WTC11 (cell line): ENCODE measurements around the gene THOC1. TPM values are rescaled to one million over a fixed set of nuclear protein-coding genes. Genes with fewer than 3 reads are reported as not detected.

Source experiments
- ATAC-seq: fragments of 200-7000 bp; cut with Tn5 transposase; 2 replicates; pipeline ENCODE4 v1.10.0; 2021; ENCODE audit warnings: mild to moderate bottlenecking, moderate library complexity
- CTCF ChIA-PET: fragments of 300-600 bp; sonication (Branson Sonifier 250); formaldehyde crosslinking; loops from one replicate; lab custom pipeline; 2021; ENCODE audit warnings: antibody characterized with exemption; lab: Charles Lee
- POLR2A ChIA-PET: fragments of 350-600 bp; sonication (Branson Sonifier 250); formaldehyde crosslinking; loops from one replicate; lab custom pipeline; 2021; ENCODE audit warnings: antibody characterized with exemption; lab: Charles Lee
- DNase-seq: peaks from one replicate; pipeline ENCODE4 v3.0.0; 2021; ENCODE audit warnings: low spot score
- H3K27ac Mint-ChIP-seq: 2 replicates; pipeline ENCODE4 v1.8.0; 2021; ENCODE audit warnings: mixed read lengths
- H3K27me3 Mint-ChIP-seq: 2 replicates; pipeline ENCODE4 v1.8.0; 2021; ENCODE audit warnings: low read depth, mild to moderate bottlenecking, moderate library complexity, mixed read lengths
- H3K36me3 Mint-ChIP-seq: 2 replicates; pipeline ENCODE4 v1.8.0; 2021; ENCODE audit warnings: mixed read lengths
- H3K4me1 Mint-ChIP-seq: 2 replicates; pipeline ENCODE4 v1.8.0; 2022; ENCODE audit warnings: mixed read lengths
- H3K4me3 Mint-ChIP-seq: 2 replicates; pipeline ENCODE4 v1.8.0; 2021; ENCODE audit warnings: mild to moderate bottlenecking, moderate library complexity, mixed read lengths
- H3K9me3 Mint-ChIP-seq: 2 replicates; pipeline ENCODE4 v1.8.0; 2021; ENCODE audit warnings: mixed read lengths
- EMX1 ChIP-seq: fragments of 250-450 bp; sonication (Bioruptor Pico); IDR thresholded peaks from 2 replicates; pipeline ENCODE4 v1.8.0; 2021; ENCODE audit warnings: mild to moderate bottlenecking
- FOXP1 ChIP-seq: sonication (generic); formaldehyde crosslinking; IDR thresholded peaks from 2 replicates; pipeline ENCODE4 v1.8.0; 2022; ENCODE audit warnings: missing genetic modification reagents, mild to moderate bottlenecking, moderate library complexity, borderline replicate concordance
- GABPB1 ChIP-seq: sonication (generic); formaldehyde crosslinking; IDR thresholded peaks from 2 replicates; pipeline ENCODE4 v1.8.1; 2023; ENCODE audit warnings: mild to moderate bottlenecking, missing genetic modification reagents
- IRF2 ChIP-seq: sonication (generic); formaldehyde crosslinking; IDR thresholded peaks from 2 replicates; pipeline ENCODE4 v1.8.0; 2022; ENCODE audit warnings: low read depth, missing genetic modification reagents, borderline replicate concordance
- NR2C2 ChIP-seq: sonication (generic); formaldehyde crosslinking; IDR thresholded peaks from 2 replicates; pipeline ENCODE4 v1.8.0; 2022; ENCODE audit warnings: mild to moderate bottlenecking, missing genetic modification reagents
- SMAD3 ChIP-seq: sonication (generic); formaldehyde crosslinking; IDR thresholded peaks from 2 replicates; pipeline ENCODE4 v1.8.0; 2022; ENCODE audit warnings: missing genetic modification reagents, mild to moderate bottlenecking, borderline replicate concordance
- TEAD1 ChIP-seq: sonication (generic); formaldehyde crosslinking; IDR thresholded peaks from 2 replicates; pipeline ENCODE4 v1.8.0; 2022; ENCODE audit warnings: mild to moderate bottlenecking, missing genetic modification reagents
- ZNF138 ChIP-seq: sonication (generic); formaldehyde crosslinking; conservative IDR thresholded peaks from 2 replicates; pipeline ENCODE4 v1.8.1; 2022; ENCODE audit warnings: mild to moderate bottlenecking, moderate library complexity, missing genetic modification reagents
- ZNF232 ChIP-seq: sonication (generic); formaldehyde crosslinking; IDR thresholded peaks from 2 replicates; pipeline ENCODE4 v1.8.0; 2022; ENCODE audit warnings: mild to moderate bottlenecking, missing genetic modification reagents
- ZNF423 ChIP-seq: fragments of 250-450 bp; sonication (Bioruptor Pico); IDR thresholded peaks from 2 replicates; pipeline ENCODE4 v2.1.2; 2022; ENCODE audit warnings: mild to moderate bottlenecking, moderate library complexity
- total RNA-seq: library from RNA; stranded (reverse); gene quantifications from 3 replicates; pipeline ENCODE4 v1.2.3, GENCODE V29; 2021
- TF ChIP-seq, protein P1 (sequence below): fragments of 250-450 bp; sonication (Bioruptor Pico); IDR thresholded peaks from 2 replicates; pipeline ENCODE4 v2.1.2; 2022; ENCODE audit warnings: mild to moderate bottlenecking, moderate library complexity
- TF ChIP-seq, protein P2 (sequence below): sonication (generic); formaldehyde crosslinking; IDR thresholded peaks from 2 replicates; pipeline ENCODE4 v1.8.0; 2022; ENCODE audit warnings: mild to moderate bottlenecking, missing genetic modification reagents
- TF ChIP-seq, protein P3 (sequence below): sonication (generic); formaldehyde crosslinking; IDR thresholded peaks from 2 replicates; pipeline ENCODE4 v1.8.0; 2023; ENCODE audit warnings: missing genetic modification reagents
- TF ChIP-seq, protein P4 (sequence below): sonication (generic); formaldehyde crosslinking; IDR thresholded peaks from 2 replicates; pipeline ENCODE4 v1.8.1; 2022; ENCODE audit warnings: low read depth, mild to moderate bottlenecking, moderate library complexity, missing genetic modification reagents, borderline replicate concordance
- TF ChIP-seq, protein P5 (sequence below): sonication (generic); formaldehyde crosslinking; IDR thresholded peaks from 2 replicates; pipeline ENCODE4 v1.8.1; 2023; ENCODE audit warnings: mild to moderate bottlenecking, missing genetic modification reagents, borderline replicate concordance
- TF ChIP-seq, protein P6 (sequence below): sonication (generic); formaldehyde crosslinking; IDR thresholded peaks from 2 replicates; pipeline ENCODE4 v1.8.1; 2023; ENCODE audit warnings: mild to moderate bottlenecking, missing genetic modification reagents, moderate library complexity

THOC1 gene
- total RNA-seq, 1 experiment from 2014 or later: 65.8 TPM

DNA sequence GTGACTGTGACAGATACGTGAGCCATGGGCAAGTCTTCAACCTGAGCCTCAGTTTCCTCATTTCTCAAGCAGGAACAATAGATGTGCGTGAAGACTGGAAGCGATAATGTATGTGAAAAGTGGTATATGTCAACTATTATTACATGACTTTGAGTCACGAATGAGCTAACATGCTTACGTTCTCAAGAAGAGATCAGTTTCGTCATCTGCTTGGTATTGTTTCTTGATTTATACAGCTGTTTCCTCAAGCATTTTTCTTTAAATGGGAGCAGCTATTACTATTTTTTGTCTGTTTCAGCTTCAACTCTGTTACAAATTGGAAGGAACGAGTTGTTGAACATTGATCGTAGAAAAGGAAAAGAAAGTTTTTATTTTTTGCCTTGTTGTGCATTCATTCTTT, 48.5 kb upstream of the THOC1 start:
- H3K27me3 Mint-ChIP-seq: no peaks in the 10 kb centered on the region
- ATAC-seq (no peak), DNase-seq (no peak)
- no peaks in the 10 kb centered on the region for H3K36me3 Mint-ChIP-seq
- CTCF ChIA-PET: no interaction called here
- no peak overlapping the region for H3K4me3 Mint-ChIP-seq
- peaks cover 9% of the 10 kb centered on the region for H3K4me1 Mint-ChIP-seq
- POLR2A ChIA-PET: interaction anchor here (0.8 kb wide), 1 partner anchor 11 kb away, joined by 6 read pairs; no protein-coding TSS in a partner anchor
- no peak overlapping the region for H3K27ac Mint-ChIP-seq
- TF ChIP-seq, protein P1, sequence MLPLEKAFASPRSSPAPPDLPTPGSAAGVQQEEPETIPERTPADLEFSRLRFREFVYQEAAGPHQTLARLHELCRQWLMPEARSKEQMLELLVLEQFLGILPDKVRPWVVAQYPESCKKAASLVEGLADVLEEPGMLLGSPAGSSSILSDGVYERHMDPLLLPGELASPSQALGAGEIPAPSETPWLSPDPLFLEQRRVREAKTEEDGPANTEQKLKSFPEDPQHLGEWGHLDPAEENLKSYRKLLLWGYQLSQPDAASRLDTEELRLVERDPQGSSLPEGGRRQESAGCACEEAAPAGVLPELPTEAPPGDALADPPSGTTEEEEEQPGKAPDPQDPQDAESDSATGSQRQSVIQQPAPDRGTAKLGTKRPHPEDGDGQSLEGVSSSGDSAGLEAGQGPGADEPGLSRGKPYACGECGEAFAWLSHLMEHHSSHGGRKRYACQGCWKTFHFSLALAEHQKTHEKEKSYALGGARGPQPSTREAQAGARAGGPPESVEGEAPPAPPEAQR (CRISPR knock-in tag): no peak
- TF ChIP-seq TEAD1 (CRISPR knock-in tag) (no peak), NR2C2 (CRISPR knock-in tag) (no peak), EMX1 (CRISPR knock-in tag) (no peak), IRF2 (CRISPR knock-in tag) (no peak)
- TF ChIP-seq, protein P2, sequence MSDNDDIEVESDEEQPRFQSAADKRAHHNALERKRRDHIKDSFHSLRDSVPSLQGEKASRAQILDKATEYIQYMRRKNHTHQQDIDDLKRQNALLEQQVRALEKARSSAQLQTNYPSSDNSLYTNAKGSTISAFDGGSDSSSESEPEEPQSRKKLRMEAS (CRISPR knock-in tag): no peak
- TF ChIP-seq, protein P3, sequence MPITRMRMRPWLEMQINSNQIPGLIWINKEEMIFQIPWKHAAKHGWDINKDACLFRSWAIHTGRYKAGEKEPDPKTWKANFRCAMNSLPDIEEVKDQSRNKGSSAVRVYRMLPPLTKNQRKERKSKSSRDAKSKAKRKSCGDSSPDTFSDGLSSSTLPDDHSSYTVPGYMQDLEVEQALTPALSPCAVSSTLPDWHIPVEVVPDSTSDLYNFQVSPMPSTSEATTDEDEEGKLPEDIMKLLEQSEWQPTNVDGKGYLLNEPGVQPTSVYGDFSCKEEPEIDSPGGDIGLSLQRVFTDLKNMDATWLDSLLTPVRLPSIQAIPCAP: no peak
- TF ChIP-seq, protein P4, sequence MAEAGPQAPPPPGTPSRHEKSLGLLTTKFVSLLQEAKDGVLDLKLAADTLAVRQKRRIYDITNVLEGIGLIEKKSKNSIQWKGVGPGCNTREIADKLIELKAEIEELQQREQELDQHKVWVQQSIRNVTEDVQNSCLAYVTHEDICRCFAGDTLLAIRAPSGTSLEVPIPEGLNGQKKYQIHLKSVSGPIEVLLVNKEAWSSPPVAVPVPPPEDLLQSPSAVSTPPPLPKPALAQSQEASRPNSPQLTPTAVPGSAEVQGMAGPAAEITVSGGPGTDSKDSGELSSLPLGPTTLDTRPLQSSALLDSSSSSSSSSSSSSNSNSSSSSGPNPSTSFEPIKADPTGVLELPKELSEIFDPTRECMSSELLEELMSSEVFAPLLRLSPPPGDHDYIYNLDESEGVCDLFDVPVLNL (CRISPR knock-in tag): no peak
- TF ChIP-seq, protein P5, sequence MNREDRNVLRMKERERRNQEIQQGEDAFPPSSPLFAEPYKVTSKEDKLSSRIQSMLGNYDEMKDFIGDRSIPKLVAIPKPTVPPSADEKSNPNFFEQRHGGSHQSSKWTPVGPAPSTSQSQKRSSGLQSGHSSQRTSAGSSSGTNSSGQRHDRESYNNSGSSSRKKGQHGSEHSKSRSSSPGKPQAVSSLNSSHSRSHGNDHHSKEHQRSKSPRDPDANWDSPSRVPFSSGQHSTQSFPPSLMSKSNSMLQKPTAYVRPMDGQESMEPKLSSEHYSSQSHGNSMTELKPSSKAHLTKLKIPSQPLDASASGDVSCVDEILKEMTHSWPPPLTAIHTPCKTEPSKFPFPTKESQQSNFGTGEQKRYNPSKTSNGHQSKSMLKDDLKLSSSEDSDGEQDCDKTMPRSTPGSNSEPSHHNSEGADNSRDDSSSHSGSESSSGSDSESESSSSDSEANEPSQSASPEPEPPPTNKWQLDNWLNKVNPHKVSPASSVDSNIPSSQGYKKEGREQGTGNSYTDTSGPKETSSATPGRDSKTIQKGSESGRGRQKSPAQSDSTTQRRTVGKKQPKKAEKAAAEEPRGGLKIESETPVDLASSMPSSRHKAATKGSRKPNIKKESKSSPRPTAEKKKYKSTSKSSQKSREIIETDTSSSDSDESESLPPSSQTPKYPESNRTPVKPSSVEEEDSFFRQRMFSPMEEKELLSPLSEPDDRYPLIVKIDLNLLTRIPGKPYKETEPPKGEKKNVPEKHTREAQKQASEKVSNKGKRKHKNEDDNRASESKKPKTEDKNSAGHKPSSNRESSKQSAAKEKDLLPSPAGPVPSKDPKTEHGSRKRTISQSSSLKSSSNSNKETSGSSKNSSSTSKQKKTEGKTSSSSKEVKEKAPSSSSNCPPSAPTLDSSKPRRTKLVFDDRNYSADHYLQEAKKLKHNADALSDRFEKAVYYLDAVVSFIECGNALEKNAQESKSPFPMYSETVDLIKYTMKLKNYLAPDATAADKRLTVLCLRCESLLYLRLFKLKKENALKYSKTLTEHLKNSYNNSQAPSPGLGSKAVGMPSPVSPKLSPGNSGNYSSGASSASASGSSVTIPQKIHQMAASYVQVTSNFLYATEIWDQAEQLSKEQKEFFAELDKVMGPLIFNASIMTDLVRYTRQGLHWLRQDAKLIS (CRISPR knock-in tag): no peak
- H3K9me3 Mint-ChIP-seq: no peaks in the 10 kb centered on the region

DNA sequence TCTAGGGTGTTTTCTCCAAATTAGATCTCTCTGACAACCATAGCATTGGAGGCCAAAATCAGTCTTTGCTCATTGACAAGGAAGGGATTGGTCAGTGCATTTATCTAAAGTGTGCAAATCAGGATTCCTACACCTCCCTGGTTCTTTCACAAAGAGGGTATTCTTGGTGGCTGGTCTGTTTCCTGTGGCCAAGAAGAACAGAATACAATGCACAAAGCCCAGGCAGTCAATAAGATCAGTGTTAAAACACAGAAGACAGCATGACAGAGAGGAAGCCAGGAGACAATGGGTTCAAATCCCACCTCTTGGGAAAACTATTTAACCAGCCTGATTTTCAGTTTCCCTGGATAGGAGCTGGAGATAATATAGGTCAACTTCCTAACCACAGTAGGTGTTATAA, 46.1 kb upstream of the THOC1 start:
- H3K27me3 Mint-ChIP-seq: no peaks in the 10 kb centered on the region
- POLR2A ChIA-PET: no interaction called here
- H3K9me3 Mint-ChIP-seq: 0 out of 2 replicates have a peak, but pooled peaks cover 5% of the 10 kb centered on the region
- no peaks in the 10 kb centered on the region for H3K36me3 Mint-ChIP-seq
- no peak for ATAC-seq
- H3K4me3 Mint-ChIP-seq: no peak overlapping the region
- no peak overlapping the region for H3K27ac Mint-ChIP-seq
- DNase-seq: no peak
- peaks cover 9% of the 10 kb centered on the region for H3K4me1 Mint-ChIP-seq
- CTCF ChIA-PET: no interaction called here
- TF ChIP-seq ZNF138 (CRISPR knock-in tag) (no peak), FOXP1 (no peak), SMAD3 (no peak), ZNF232 (CRISPR knock-in tag) (no peak), GABPB1 (CRISPR knock-in tag) (no peak), ZNF423 (no peak)
- TF ChIP-seq, protein P6, sequence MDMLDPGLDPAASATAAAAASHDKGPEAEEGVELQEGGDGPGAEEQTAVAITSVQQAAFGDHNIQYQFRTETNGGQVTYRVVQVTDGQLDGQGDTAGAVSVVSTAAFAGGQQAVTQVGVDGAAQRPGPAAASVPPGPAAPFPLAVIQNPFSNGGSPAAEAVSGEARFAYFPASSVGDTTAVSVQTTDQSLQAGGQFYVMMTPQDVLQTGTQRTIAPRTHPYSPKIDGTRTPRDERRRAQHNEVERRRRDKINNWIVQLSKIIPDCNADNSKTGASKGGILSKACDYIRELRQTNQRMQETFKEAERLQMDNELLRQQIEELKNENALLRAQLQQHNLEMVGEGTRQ (CRISPR knock-in tag): no peak
